Right lung (tissue), 5 donors: ENCODE data around the gene APLP2. TPM values are rescaled to one million over a fixed set of nuclear protein-coding genes. Genes with fewer than 3 reads are reported as not detected.
"Not testable (repeated sequence)": the region's sequence is repeated elsewhere in the genome, so short reads cannot be mapped to it uniquely, and the experiment has no call there.

Experiments
- DNase-seq, 2 donors: peaks; one replicate each; pipeline ENCODE4 v3.0.0-alpha.2; 2013
- polyA plus RNA-seq, 5 donors: library from polyadenylated mRNA; unstranded; fragments of 120-200 nt; gene quantifications; one replicate each; pipeline versions ENCODE4 v1.2.1 to v1.2.3, GENCODE V29; 2013; ENCODE audit warnings: inconsistent platforms in 1 of 5, low replicate concordance in 1 of 5; ENCODE audit not compliant: insufficient read length in 5 of 5, insufficient read depth in 1 of 5

The APLP2 gene
- polyA plus RNA-seq, 5 donors: 424 to 539 (median 490) TPM

GRCh38 chr11:130088217-130088616 lies 18.5 kb downstream of the APLP2 start:
- DNase-seq: no peak

- no peak for DNase-seq
Measured at GRCh38 chr11:130088919-130089673, 19.4 kb downstream of the APLP2 start.

GRCh38 chr11:130089674-130090073 lies 20.0 kb downstream of the APLP2 start:
- no peak for DNase-seq

GRCh38 chr11:130090517-130090916 lies 20.8 kb downstream of the APLP2 start:
- not testable (repeated sequence) for DNase-seq

GRCh38 chr11:130091169-130091568 lies 21.5 kb downstream of the APLP2 start:
- DNase-seq: not testable (repeated sequence)

- no peak for DNase-seq
Measured at GRCh38 chr11:130092661-130093060, 23.0 kb downstream of the APLP2 start.

GRCh38 chr11:130094614-130095013 lies 24.9 kb downstream of the APLP2 start:
- DNase-seq: no peak

GRCh38 chr11:130095326-130095725 lies 25.6 kb downstream of the APLP2 start:
- no peak for DNase-seq

GRCh38 chr11:130096042-130096441 lies 26.3 kb downstream of the APLP2 start:
- DNase-seq: no peak

- no peak for DNase-seq
Measured at GRCh38 chr11:130096823-130097222, 27.1 kb downstream of the APLP2 start.

- no peak for DNase-seq
Measured at GRCh38 chr11:130097285-130097684, 27.6 kb downstream of the APLP2 start.

- DNase-seq: no peak
Measured at GRCh38 chr11:130099356-130099755, 29.7 kb downstream of the APLP2 start.

GRCh38 chr11:130100381-130101095 lies 30.8 kb downstream of the APLP2 start:
- DNase-seq: no peak

GRCh38 chr11:130101661-130102060 lies 32.0 kb downstream of the APLP2 start:
- DNase-seq: no peak

- no peak for DNase-seq
Measured at GRCh38 chr11:130102301-130103249, 32.9 kb downstream of the APLP2 start.

GRCh38 chr11:130103296-130103814 lies 33.7 kb downstream of the APLP2 start:
- DNase-seq: no peak

- no peak for DNase-seq
Measured at GRCh38 chr11:130106381-130106780, 36.7 kb downstream of the APLP2 start.

GRCh38 chr11:130108671-130109070 lies 39.0 kb downstream of the APLP2 start:
- DNase-seq: not testable (repeated sequence)

- no peak for DNase-seq
Measured at GRCh38 chr11:130109386-130109785, 39.7 kb downstream of the APLP2 start.

GRCh38 chr11:130110339-130111108 lies 40.8 kb downstream of the APLP2 start:
- no peak for DNase-seq
